Esophagus squamous epithelium (tissue), 5 donors: Measurements from ENCODE around the gene TEKT1. TPM values are rescaled to one million over a fixed set of nuclear protein-coding genes. Genes with fewer than 3 reads are reported as not detected.
"Not testable (repeated sequence)": the region's sequence is repeated elsewhere in the genome, so short reads cannot be mapped to it uniquely, and the experiment has no call there.

ENCODE experiments used
- DNase-seq: peaks from one replicate; lab custom pipeline; 2025; lab: John Stamatoyannopoulos, UW
- H3K27ac ChIP-seq, 4 donors: fragments of 200-600 bp; sonication (generic); one replicate each; pipeline ENCODE4 v1.5.1; 2016 to 2019; ENCODE audit warnings: mild to moderate bottlenecking in 1 of 4
- H3K27me3 ChIP-seq, 4 donors: fragments of 200-600 bp; sonication (generic); 1 replicate in 3 of 4; 2 replicates in 1 of 4; pipeline versions ENCODE4 v1.5.1 to v1.6.0; 2017 to 2021; ENCODE audit warnings: antibody characterized with exemption in 1 of 4
- H3K36me3 ChIP-seq, 3 donors: fragments of 200-600 bp; sonication (generic); one replicate each; pipeline ENCODE4 v1.5.1; 2016 to 2019
- H3K4me1 ChIP-seq, 3 donors: fragments of 200-600 bp; sonication (generic); one replicate each; pipeline ENCODE4 v1.5.1; 2017 to 2019
- H3K4me3 ChIP-seq, 4 donors: fragments of 200-600 bp; sonication (generic); 1 replicate in 3 of 4; 2 replicates in 1 of 4; pipeline ENCODE4 v1.5.1; 2016 to 2019; ENCODE audit warnings: mild to moderate bottlenecking in 2 of 4, moderate library complexity in 1 of 4
- H3K9me3 ChIP-seq, 3 donors: fragments of 200-600 bp; sonication (generic); one replicate each; pipeline ENCODE4 v1.5.1; 2016 to 2019
- CTCF ChIP-seq, 6 experiments: fragments of 450-650 bp in 4 of 6; fragments of 200-600 bp in 2 of 6; sonication (generic) in 2 of 6; IDR thresholded peaks; one replicate each; pipeline ENCODE4 v1.5.1; 2016 to 2019; ENCODE audit warnings: antibody characterized with exemption in 6 of 6, mild to moderate bottlenecking in 4 of 6, moderate library complexity in 4 of 6
- POLR2A ChIP-seq, 4 donors: fragments of 450-650 bp; IDR thresholded peaks; one replicate each; pipeline ENCODE4 v1.6.1; 2017; ENCODE audit warnings: antibody characterized with exemption in 4 of 4, mild to moderate bottlenecking in 4 of 4, moderate library complexity in 3 of 4
- WGBS, 2 donors: methylation state at CpG; one replicate each; pipeline ENCODE4 v1.1.5; 2018; 5-methylcytosine and 5-hydroxymethylcytosine counted together
- intact Hi-C: fragments of 100-400 bp; cut with DNase I; formaldehyde crosslinking; loops from one replicate; pipeline ENCODE4 v1.15.0; 2022
- total RNA-seq, 4 donors: library from RNA; depleted of rRNA; stranded (reverse); fragments of >200 nt; gene quantifications; one replicate each; pipeline ENCODE4 v1.1.0, GENCODE V29; 2016
- donor health status: DM: yes; HTN: yes; CAD: no.

Gene TEKT1
- total RNA-seq, result not detected

DNA sequence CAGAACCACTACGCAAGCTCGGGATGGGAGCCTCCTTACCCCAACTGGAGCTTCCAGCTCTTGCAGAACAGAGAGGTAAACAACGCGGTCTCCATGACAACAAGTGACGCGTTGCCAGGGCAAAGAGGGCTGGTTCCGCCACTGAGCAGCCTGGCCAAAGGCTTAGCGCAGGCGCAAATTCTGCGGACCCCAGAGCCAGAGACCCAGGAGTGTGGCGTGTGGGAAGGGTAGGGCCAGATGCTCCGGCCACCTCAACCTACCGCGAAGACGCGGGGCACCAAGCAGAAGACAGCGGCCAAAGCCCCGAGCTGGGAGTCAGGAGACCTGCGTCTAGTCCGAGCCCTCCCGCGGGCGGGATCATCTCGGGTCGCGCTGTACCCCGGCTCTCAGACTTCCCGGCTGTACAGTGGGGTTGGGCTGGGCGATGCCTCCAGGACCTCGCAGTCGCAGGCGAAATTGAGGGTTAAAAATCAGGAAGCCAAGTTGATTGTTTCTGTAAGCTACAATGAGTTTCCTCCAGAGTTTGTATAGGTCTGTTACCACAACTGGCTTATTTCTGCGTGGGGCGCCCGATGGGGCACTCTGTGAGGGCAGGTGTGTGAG lies at the start of gene TEKT1:
TSS of gene TEKT1 (minus strand) at position 69 of the 603 bp plus-strand sequence. CDS start 1,353 bp downstream, outside the sequence.
- peak; percentile 22 for DNase-seq
- Histone ChIP-seq H3K27ac (no peak within 1 kb of the TSS), H3K9me3 (no peaks in the 10 kb centered on the region), H3K4me3 (peak within 1 kb of the TSS; percentile 20 to 63 (median 43)), H3K27me3 (peaks cover 0 to 90% (median 6%) of the 10 kb centered on the region in 4 donors), H3K36me3 (no peaks in the 10 kb centered on the region), H3K4me1 (peaks cover 6 to 12% (median 10%) of the 10 kb centered on the region in 3 donors)
- WGBS, 2 donors, result 0 to 5% methylated on average over 15 to 16 of the region's 35 CpGs
- intact Hi-C loops, result loop anchor here (10.0 kb wide), 1 partner anchor 163 kb away; the partner anchor contains the start of gene ALOX12
- TF ChIP-seq CTCF (IDR thresholded peaks at IDR 0.05) (no peak), POLR2A (IDR thresholded peaks at IDR 0.05) (no peak)

GRCh38 chr17:6879221-6879975 lies 47.9 kb upstream of the TEKT1 start:
- intact Hi-C loops, H3K4me1 ChIP-seq, H3K27ac ChIP-seq, DNase-seq, H3K4me3 ChIP-seq, H3K36me3 ChIP-seq: not testable (repeated sequence)
- 38 to 48% methylated on average over 10 of the region's 10 CpGs for WGBS, 2 donors
- Histone ChIP-seq H3K9me3 (peaks cover 0 to 10% (median 0%) of the 10 kb centered on the region in 3 donors), H3K27me3 (peaks cover 0 to 54% (median 0%) of the 10 kb centered on the region in 4 donors)

- H3K4me3 ChIP-seq, intact Hi-C loops, H3K9me3 ChIP-seq, H3K36me3 ChIP-seq, H3K27ac ChIP-seq, DNase-seq: not testable (repeated sequence)
- Histone ChIP-seq H3K4me1 (peaks cover 0 to 12% (median 6%) of the 10 kb centered on the region in 3 donors), H3K27me3 (peaks cover 0 to 51% (median 0%) of the 10 kb centered on the region in 4 donors)
- 47 to 52% methylated on average over 4 of the region's 4 CpGs for WGBS, 2 donors
Observed at GRCh38 chr17:6875276-6875675, 43.7 kb upstream of the TEKT1 start.

DNA sequence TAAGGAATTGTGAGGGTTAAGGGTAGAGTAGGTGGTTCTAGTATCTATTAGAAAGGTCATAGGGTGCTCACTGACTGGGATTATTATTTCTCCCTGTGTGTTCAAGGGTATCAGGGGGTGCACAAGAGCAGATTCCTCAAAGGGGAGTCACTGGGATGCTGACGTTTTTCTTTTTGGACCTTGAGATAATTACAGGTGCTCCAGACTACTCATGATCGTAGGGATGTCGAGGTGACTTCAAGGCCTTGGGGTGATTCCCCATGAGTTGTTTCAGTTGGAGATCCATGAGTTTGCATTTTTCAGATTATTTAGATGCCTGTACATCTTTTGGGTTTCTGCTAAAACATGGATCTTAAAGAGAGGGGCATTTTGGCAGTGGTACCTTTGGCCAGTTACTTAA lies 41.4 kb upstream of the TEKT1 start:
- TF ChIP-seq CTCF (IDR thresholded peaks at IDR 0.05) (no peak), POLR2A (IDR thresholded peaks at IDR 0.05) (no peak)
- H3K4me1 ChIP-seq, result peaks cover 0 to 23% (median 8%) of the 10 kb centered on the region in 3 donors
- H3K36me3 ChIP-seq, result no peaks in the 10 kb centered on the region
- no peak for DNase-seq
- 78 to 82% methylated on average over 3 of the region's 3 CpGs for WGBS, 2 donors
- intact Hi-C loops, result no loop called here
- H3K4me3 ChIP-seq, result no peak overlapping the region
- H3K27me3 ChIP-seq, result peaks cover 0 to 37% (median 0%) of the 10 kb centered on the region in 4 donors
- no peaks in the 10 kb centered on the region for H3K9me3 ChIP-seq
- H3K27ac ChIP-seq, result no peak overlapping the region

- Histone ChIP-seq H3K27me3 (peaks cover 0 to 22% (median 0%) of the 10 kb centered on the region in 4 donors), H3K4me3 (no peak overlapping the region), H3K27ac (no peak overlapping the region), H3K36me3 (no peaks in the 10 kb centered on the region), H3K4me1 (peaks cover 0 to 24% (median 8%) of the 10 kb centered on the region in 3 donors), H3K9me3 (no peaks in the 10 kb centered on the region)
- intact Hi-C loops, result no loop called here
- 38 to 53% methylated on average over 1 of the region's 1 CpG for WGBS, 2 donors
- DNase-seq, result no peak
- no peak for TF ChIP-seq POLR2A (IDR thresholded peaks at IDR 0.05)
- no peak for TF ChIP-seq CTCF (IDR thresholded peaks at IDR 0.05)
Observed at GRCh38 chr17:6870841-6871240, 39.3 kb upstream of the TEKT1 start.

DNA sequence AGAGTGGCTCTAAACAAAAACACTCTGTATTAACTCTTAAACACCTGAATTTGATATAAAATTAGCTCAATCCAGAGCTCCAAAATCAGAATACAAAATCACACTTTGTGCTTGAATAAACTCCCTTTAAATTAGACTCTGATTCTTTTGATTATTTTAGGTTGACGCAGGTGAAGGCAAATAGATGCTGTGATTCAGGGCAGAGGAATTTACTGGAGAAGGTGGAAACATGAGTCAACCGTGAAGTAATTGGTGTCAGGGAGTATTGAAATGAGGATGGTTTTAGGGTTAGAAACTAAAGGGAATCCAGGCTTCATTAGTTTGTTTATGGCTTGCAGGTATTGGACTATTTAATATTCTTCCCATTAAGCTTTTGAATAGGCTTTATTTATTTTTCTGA lies 37.1 kb upstream of the TEKT1 start:
- intact Hi-C loops, result no loop called here
- WGBS, 2 donors, result 29 to 31% methylated on average over 2 of the region's 2 CpGs
- H3K36me3 ChIP-seq, result no peaks in the 10 kb centered on the region
- H3K27ac ChIP-seq, result no peak overlapping the region
- TF ChIP-seq POLR2A (IDR thresholded peaks at IDR 0.05) (no peak), CTCF (IDR thresholded peaks at IDR 0.05) (no peak)
- H3K27me3 ChIP-seq, result peaks cover 0 to 29% (median 0%) of the 10 kb centered on the region in 4 donors
- peaks cover 0 to 24% (median 8%) of the 10 kb centered on the region in 3 donors for H3K4me1 ChIP-seq
- no peaks in the 10 kb centered on the region for H3K9me3 ChIP-seq
- DNase-seq, result no peak
- H3K4me3 ChIP-seq, result no peak overlapping the region
